HG03575 (cell line): Measurements from ENCODE around the gene CD2AP.
"Not testable (repeated sequence)": the region's sequence is repeated elsewhere in the genome, so short reads cannot be mapped to it uniquely, and the experiment has no call there.

Experiments
- ATAC-seq: cut with Tn5 transposase; IDR thresholded peaks from one replicate; pipeline ENCODE4 v1.9.1; 2021; ENCODE audit not compliant: unreplicated experiment, insufficient number of reproducible peaks, low FRiP score; ENCODE audit errors: extremely low read depth

Gene CD2AP

DNA sequence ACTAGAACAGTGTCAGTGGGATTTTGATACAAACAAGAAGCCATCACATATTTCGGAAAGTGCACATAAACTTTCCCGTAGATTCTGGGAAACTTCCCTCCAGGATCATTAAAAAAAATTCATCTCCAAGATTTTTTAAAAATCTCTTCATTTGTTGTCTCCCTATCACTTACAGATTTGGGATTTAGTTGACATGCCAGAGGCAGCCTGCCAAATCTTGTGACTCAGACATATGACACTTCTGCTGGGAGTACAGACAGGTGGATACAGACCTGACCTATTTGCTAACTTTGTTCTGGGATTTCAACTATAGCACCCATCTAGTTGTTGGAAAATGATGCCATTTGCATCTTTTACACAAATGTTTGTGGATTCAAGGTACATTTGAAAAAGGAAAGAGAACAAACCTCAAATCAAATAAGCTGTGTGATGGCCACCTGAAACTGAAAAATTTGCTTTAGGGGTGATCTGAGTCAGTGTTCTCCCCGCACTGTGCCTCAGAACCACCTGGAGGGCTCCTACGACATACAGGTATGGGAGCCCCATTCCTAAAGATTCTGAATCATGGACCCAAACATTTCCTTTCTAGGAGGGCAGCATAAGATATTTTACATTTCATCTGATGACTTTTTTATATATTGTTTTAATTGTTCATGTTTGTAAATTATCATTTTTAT lies 21.9 kb upstream of the CD2AP start:
- ATAC-seq: no peak

DNA sequence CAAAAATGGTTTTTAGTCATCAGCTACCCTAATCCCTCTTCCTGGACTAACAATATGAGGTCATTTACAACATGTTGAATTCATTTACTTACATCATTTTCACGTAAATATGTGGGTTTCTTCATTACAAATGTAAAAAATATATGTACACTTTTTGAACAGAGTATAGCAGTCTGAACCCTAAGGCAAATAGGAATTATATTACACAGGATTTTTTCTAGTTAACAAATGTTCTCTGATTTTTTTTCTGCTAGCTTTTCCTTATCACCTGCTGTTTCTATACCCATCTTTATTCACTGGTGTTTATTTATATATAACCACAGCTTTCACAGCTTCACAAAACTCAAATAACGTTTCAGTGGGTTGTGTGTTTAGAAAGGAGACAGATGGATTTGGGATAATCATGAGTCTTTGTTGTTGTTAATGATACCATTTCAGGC lies 21.0 kb upstream of the CD2AP start:
- no peak for ATAC-seq

- no peak for ATAC-seq
Measured at GRCh38 chr6:47457370-47457769, 20.2 kb upstream of the CD2AP start.

DNA sequence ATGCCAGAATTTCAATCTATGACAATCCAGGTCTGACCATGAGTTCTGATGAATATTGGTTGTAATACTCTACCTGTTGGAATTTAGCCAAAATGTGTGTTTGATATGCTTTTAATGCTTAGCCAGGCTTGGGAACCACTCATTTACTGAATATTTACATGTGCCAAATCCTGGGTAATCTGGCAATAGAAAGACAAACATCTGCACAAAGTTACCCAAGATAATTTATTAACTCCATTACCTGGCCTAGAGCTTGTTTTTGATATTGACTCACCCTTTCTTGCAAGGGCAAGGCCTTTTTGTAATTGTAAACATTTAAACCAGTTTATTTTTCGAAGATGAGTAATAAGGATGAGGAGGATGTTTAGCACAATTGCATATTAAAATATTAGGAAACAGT lies 13.5 kb upstream of the CD2AP start:
- ATAC-seq: no peak

GRCh38 chr6:47465117-47465516 lies 12.5 kb upstream of the CD2AP start:
- ATAC-seq: no peak

GRCh38 chr6:47471911-47472310 lies 5.7 kb upstream of the CD2AP start:
- ATAC-seq: no peak

DNA sequence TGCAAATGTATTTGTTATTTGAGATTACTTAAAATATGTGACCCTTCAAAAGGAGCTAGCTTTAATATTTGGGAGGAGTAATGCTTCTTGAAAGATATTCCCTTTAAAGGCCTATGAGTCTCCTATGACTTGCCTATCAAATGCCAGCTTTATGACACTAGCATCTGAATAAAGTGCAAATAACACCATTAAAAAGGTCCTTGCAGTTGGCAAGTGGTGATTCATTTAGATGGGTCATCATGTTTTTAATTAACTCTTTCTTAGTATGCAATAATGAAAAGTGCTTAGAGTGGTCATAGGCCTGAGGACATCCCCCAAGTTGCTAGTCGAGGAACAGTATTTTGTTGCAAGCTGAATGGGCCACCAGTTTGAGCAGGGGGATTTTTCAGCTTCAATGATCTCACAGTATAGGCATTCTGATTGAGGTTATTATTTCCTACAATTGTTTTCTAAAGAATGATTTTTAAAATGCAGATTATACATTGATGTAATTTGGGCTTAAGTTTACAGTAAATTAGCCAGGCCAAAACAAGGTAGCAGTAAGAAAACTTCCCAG lies 3.7 kb upstream of the CD2AP start:
- no peak for ATAC-seq

GRCh38 chr6:47475319-47475816 lies 2.2 kb upstream of the CD2AP start:
- ATAC-seq: no peak

- no peak for ATAC-seq
Measured at GRCh38 chr6:47476781-47477496, 650 bp upstream of the CD2AP start.

- peak; percentile 6 for ATAC-seq
Measured at GRCh38 chr6:47478233-47479139, 897 bp downstream of the CD2AP start.

DNA sequence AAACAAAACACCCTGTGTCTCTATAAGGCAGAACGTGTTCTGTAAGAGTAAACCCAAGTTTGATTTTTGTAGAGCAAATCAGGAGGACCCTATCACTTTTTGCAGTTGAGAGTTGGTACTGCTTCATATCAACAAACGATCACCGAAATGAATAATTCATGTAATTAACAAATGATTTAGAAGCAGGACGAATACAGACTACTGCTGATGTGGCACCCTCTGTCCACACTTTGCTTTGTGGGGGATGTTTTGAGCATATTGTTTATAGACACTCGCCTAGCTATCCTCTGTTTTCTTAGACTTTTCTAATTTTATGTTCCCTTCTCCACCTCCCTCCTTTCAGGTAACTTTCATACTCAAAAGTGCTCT lies 1.5 kb downstream of the CD2AP start:
- no peak for ATAC-seq

GRCh38 chr6:47479874-47480273 lies 2.3 kb downstream of the CD2AP start:
- no peak for ATAC-seq

GRCh38 chr6:47481213-47481612 lies 3.6 kb downstream of the CD2AP start:
- not testable (repeated sequence) for ATAC-seq

GRCh38 chr6:47481806-47482205 lies 4.2 kb downstream of the CD2AP start:
- no peak for ATAC-seq

GRCh38 chr6:47483516-47483852 lies 5.9 kb downstream of the CD2AP start:
- ATAC-seq: peak; percentile 23

- ATAC-seq: peak; percentile 39
Measured at GRCh38 chr6:47483853-47484546, 6.4 kb downstream of the CD2AP start.

GRCh38 chr6:47484616-47485015 lies 7.0 kb downstream of the CD2AP start:
- no peak for ATAC-seq

DNA sequence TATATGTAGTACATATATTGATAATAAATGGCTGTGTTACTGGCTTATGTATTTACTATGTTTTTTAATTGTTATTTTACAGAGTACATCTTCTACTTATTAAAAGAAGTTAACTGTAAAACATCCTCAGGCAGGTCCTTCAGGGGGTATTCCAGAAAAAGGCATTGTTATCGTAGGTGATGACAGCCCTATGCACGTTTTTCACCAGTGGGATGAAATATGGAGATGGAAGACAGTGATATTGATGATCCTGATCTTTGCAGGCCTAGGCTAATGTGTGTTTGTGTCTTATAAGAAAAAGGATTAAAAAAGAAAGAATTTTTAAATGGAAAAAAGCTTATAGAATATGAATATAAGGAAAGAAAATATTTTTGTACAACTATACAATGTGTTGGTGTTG lies 7.5 kb downstream of the CD2AP start:
- ATAC-seq: no peak
